Mucosa of descending colon (tissue), 3 donors: ENCODE measurements around the gene PPP1R12C. TPM values are rescaled to one million over a fixed set of nuclear protein-coding genes. Genes with fewer than 3 reads are reported as not detected.

ENCODE experiments used
- ATAC-seq: fragments of 200-7000 bp; cut with Tn5 transposase; one replicate; pipeline ENCODE4 v1.9.1; 2020; ENCODE audit warnings: mild to moderate bottlenecking, moderate library complexity
- DNase-seq, 3 donors: peaks; one replicate each; pipeline ENCODE4 v3.0.0-alpha.2; 2020
- H3K36me3 ChIP-seq: fragments of 200-600 bp; one replicate; pipeline ENCODE4 v1.8.0; 2021; ENCODE audit warnings: low read depth, mild to moderate bottlenecking
- H3K4me1 ChIP-seq: fragments of 200-600 bp; one replicate; pipeline ENCODE4 v1.8.0; 2021; ENCODE audit warnings: low read depth, mild to moderate bottlenecking
- H3K4me3 ChIP-seq: fragments of 200-600 bp; one replicate; pipeline ENCODE4 v1.8.0; 2021; ENCODE audit warnings: mild to moderate bottlenecking
- H3K9me3 ChIP-seq: fragments of 200-600 bp; one replicate; pipeline ENCODE4 v1.8.0; 2021; ENCODE audit warnings: mild to moderate bottlenecking
- intact Hi-C, 2 donors: fragments of 100-400 bp; cut with DNase I in 1 of 2; cut with micrococcal nuclease in 1 of 2; formaldehyde crosslinking; loops; one replicate each; pipeline versions ENCODE4 v1.11.0 to v1.11.1; 2022; cut with DNase I, micrococcal nuclease
- long read RNA-seq, 2 donors: library from polyadenylated mRNA; unstranded; transcript quantifications; one replicate each; pipeline ENCODE4 v2.0.0, GENCODE V29; 2019 to 2021
- total RNA-seq, 3 donors: library from RNA; stranded (reverse); fragmentation: NEBNext Ultra II Directional in 2 of 3; extraction: Animal tissue kit (Norgen Biotek cat#: 25700) in 2 of 3; gene quantifications; one replicate each; pipeline versions ENCODE4 v1.2.1 to v1.2.4, GENCODE V29; 2021 to 2023
- TF ChIP-seq, protein P1 (sequence below): fragments of 200-600 bp; IDR thresholded peaks from one replicate; pipeline ENCODE4 v1.8.0; 2022; ENCODE audit warnings: antibody characterized with exemption, mild to moderate bottlenecking
- donor health status: DM: no; HTN: no; CAD: no; lungs with moderate emphysema.
- donor health status: DM: no; HTN: no; CAD: no.
- donor health status: DM: no; HTN: yes; CAD: no.

The PPP1R12C gene
- total RNA-seq: 100 to 1,000 TPM in 2 of 3 donors, 10 to 100 TPM in 1; 99.8 to 236 (median 112) TPM
- long read RNA-seq, donor 1, transcript PPP1R12C-201 (22 exons, 2,924 nt): minor isoform, 11 of 215 reads
- long read RNA-seq, donor 1, transcript PPP1R12C-209 (22 exons, 2,269 nt): major isoform, 12 of 215 reads
- long read RNA-seq, donor 1, partial matches to known transcripts: 120 of 215 reads
- long read RNA-seq, donor 1, other reads (novel, unspliced or antisense): 72 of 215 reads
- long read RNA-seq, donor 2, partial matches to known transcripts: 2 of 2 reads
- long read RNA-seq, donor 2, other reads (novel, unspliced or antisense): 0 of 2 reads

DNA sequence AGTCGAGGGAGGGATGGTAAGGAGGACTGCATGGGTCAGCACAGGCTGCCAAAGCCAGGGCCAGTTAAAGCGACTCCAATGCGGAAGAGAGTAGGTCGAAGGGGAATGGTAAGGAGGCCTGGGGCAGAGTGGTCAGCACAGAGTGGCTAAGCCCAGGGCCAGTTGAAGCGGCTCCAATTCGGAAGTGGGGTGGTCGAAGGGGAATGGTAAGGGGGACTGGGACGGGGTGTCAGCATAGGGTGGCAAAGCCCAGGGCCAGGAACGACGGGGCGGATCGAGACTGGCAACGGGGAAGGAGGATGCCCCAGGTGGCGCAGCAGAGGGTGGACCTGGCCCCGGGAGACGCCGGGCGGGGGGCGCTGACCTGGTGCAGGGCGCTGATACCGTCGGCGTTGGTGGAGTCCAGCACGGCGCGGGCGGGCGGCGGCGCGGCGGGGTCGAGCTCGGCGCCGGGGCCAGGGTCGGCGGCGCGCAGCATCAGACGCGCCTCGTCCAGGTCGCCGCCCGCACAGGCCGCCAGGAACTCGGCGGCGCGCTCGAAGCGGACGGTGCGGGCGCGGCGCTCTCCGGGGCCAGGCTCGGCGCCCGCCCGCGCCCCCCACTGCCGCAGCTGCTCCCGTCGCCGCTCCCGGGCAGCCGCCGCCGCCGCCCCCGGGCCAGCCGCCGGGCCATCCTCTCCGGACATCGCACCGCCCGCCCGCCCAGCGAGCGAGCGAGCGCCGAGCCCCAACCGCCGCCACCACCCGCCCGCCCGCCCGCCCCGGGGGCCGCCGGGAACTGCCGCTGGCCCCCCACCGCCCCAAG lies at the start of gene PPP1R12C:
Gene PPP1R12C, minus strand, starts transcription at position 779 of the 804 bp plus-strand sequence. Its CDS starts 94 bp downstream, at position 685.
- peaks cover 18% of the 10 kb centered on the region for H3K4me1 ChIP-seq
- intact Hi-C loops: no loop called here
- no peaks in the 10 kb centered on the region for H3K36me3 ChIP-seq
- peak within 1 kb of the TSS; percentile 70 for H3K4me3 ChIP-seq
- TF ChIP-seq, protein P1, sequence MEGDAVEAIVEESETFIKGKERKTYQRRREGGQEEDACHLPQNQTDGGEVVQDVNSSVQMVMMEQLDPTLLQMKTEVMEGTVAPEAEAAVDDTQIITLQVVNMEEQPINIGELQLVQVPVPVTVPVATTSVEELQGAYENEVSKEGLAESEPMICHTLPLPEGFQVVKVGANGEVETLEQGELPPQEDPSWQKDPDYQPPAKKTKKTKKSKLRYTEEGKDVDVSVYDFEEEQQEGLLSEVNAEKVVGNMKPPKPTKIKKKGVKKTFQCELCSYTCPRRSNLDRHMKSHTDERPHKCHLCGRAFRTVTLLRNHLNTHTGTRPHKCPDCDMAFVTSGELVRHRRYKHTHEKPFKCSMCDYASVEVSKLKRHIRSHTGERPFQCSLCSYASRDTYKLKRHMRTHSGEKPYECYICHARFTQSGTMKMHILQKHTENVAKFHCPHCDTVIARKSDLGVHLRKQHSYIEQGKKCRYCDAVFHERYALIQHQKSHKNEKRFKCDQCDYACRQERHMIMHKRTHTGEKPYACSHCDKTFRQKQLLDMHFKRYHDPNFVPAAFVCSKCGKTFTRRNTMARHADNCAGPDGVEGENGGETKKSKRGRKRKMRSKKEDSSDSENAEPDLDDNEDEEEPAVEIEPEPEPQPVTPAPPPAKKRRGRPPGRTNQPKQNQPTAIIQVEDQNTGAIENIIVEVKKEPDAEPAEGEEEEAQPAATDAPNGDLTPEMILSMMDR: no peak
- no peaks in the 10 kb centered on the region for H3K9me3 ChIP-seq
- peak; percentile 20 for ATAC-seq
- DNase-seq: peak; percentile 41 to 74 (median 68)

DNA sequence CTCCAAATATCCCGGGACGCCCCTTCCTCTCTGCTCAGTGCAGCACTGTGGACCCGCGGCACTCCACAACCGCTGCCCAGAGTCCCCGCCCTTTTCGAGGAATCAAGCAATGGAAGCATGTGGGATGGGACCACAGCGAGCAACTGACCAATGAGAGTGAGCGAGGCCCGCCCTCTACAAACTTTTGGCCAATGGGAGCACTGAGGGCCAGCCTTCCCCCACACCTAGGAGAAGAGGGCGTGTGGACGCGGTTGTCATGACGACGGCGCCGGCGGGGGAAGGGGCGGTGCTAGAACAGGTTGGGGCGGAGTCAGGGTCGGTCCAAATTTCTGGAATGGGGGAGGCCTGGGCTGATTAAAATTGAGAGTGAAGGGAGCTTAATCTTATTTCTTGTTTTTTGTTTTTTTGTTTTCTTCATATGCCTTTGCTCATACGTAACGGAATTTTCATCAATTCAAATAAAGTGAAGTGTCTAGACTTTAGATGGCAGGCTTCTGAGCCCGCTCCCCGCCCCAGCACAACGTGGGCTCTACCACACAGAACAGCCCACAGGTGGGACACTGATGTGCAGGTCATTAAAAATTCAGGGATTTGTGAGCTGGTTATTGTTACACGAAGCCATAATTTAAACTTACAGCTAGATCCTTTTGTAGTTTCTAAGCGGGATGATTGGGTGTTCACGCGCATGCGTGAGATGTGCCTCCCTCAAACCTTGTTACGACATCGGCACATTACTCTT lies 49.3 kb upstream of the PPP1R12C start, which contains the start of gene DNAAF3:
Gene DNAAF3, minus strand, starts transcription at position 84 of the 739 bp plus-strand sequence. CDS start 200 bp downstream, outside the sequence.
- H3K4me1 ChIP-seq: peaks cover 5% of the 10 kb centered on the region
- no peak within 1 kb of the TSS for H3K4me3 ChIP-seq
- intact Hi-C loops: no loop called here
- TF ChIP-seq, protein P1: no peak
- DNase-seq: peak; percentile 93 to 94 (median 94)
- no peaks in the 10 kb centered on the region for H3K9me3 ChIP-seq
- no peaks in the 10 kb centered on the region for H3K36me3 ChIP-seq
- peak; percentile 98 for ATAC-seq

DNA sequence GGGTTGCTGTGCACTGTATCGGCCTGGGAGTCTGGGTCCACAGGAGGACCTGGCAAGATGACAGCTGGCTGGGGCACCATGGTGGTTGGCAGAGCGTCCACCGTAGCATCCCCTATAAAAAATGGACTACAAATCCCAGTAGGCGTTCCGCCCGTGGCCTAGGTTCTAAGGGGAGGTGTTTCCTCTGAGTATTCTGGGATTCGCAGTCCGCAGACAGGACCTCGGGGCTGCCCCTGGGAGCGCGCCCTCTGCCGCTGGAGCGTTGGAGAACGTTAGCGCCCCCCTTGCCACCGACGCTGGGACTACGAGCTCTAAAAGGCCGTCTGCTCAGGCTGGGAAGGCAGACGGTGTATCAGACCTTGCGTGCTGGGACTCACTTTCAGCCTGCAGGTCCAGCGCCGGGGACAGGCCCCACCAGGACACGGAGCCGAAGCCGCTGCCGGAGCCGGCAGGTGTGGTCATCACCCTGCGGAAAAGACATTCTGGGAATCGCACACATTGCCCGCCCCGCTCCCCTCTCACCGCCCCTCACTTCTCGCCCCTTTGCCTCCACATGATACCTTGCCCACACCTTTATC lies 48.6 kb upstream of the PPP1R12C start:
- intact Hi-C loops: no loop called here
- DNase-seq (peak; percentile 62 to 70 (median 67)), ATAC-seq (peak; percentile 82)
- Histone ChIP-seq H3K4me1 (peaks cover 5% of the 10 kb centered on the region), H3K9me3 (no peaks in the 10 kb centered on the region), H3K4me3 (no peak overlapping the region), H3K36me3 (no peaks in the 10 kb centered on the region)
- TF ChIP-seq, protein P1: no peak

DNA sequence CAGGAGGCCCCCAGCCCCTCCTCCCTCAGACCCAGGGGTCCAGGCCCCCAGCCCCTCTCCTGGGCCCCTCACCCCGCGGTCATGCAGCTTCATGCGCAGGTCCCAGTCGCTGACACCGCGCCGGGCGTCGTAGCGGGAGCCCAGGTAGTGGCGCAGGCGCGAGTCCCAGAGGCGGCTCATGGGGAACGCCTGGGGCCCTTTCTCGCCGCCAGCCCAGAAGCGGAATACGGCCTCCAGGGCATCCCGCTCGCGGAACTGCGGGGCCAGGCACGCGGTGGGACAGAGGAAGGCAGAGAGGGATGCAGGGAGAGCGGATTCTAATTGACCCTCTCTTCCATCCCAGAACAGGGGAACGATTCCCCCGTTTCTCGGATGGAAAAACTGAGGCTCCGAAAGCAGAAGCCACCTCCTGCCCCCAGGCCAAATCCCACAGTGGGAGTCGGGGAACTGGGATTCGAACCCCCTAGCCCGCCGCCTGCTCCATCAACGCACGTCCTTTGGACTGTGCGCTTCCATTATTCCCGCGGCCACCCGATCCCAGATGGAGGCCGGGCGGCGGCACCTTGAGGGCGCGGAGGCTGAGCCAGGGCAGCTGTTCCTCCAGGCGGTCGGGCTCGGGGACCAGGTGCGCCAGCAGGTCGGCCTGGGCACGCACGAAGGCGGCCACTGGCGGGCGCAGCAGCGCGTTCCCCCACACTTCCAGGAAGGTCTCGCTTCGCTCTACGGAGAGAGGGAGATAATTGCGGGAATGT lies 44.3 kb upstream of the PPP1R12C start:
- no peak for ATAC-seq
- intact Hi-C loops: no loop called here
- TF ChIP-seq, protein P1: no peak

DNA sequence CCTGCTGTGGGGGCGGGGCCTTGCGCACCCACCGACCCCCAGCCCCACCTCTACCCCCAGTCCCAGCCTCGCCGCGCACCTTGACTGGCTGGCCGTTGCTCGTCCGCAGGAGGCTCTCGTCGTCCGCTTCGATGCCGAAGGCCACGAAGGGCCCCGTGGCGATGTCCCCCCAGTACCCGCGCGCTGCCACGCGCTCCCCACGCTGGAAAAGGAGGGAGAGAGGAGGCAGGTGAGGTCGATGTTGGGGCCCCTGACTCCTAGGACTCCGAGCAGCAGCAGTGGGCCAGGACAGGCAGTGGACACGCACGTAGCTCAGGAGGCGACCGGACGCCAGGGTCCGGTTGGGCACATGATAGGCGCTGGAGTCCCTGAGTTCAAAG lies 43.5 kb upstream of the PPP1R12C start:
- no peak for ATAC-seq
- intact Hi-C loops: no loop called here
- Histone ChIP-seq H3K36me3 (no peaks in the 10 kb centered on the region), H3K9me3 (no peaks in the 10 kb centered on the region), H3K4me1 (no peaks in the 10 kb centered on the region), H3K4me3 (no peak overlapping the region)
- TF ChIP-seq, protein P1: no peak
- no peak for DNase-seq

More for the DNA sequence above, 44.3 kb upstream of the PPP1R12C start:
- Histone ChIP-seq H3K36me3 (no peaks in the 10 kb centered on the region), H3K9me3 (no peaks in the 10 kb centered on the region), H3K4me1 (peaks cover 2% of the 10 kb centered on the region), H3K4me3 (no peak overlapping the region)
- DNase-seq: no peak
